ENCODE measurements around the gene CLEC16A.

The CLEC16A gene

DNA sequence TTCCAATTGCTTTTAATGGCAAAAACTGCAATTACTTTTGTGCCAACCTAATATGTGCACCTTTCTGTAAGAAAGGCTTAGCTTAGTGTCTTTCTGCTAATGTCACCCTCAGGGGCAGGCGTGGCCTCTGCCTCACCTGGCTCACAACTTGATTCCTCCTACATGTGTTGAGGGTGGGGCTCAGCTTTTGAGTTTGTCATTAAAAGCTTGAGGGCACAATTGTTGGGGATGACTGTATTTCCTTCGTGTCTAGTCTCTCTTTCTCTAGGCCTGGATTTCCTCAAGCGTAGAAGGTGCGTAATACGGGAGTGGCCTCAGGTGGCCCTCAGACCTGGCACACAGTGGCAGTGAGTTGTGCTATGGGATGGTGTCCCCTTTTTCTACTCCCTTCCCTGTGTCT lies 94.4 kb downstream of the CLEC16A start:
- no peak for DNase-seq (ENCODE audit: low read depth, low spot score)

DNA sequence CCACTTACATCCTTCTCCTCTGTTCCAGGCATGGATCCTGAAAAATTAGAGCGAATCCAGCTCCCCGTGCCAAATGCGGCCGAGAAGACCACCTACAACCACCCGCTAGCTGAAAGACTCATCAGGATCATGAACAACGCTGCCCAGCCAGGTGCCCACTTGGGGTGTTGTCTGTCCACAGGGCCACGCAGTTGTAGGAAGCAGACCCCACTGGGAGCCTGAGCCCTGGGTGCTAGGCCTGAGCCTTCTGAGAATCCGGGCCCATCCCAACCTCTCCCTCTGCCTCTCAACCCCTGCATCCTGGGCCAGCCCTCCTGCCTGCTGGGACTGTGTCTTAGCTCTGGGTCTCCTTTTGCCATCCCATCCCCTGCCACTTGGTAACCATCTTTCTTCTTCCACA lies 95.4 kb downstream of the CLEC16A start:
- DNase-seq (ENCODE audit: low read depth, low spot score): no peak

DNA sequence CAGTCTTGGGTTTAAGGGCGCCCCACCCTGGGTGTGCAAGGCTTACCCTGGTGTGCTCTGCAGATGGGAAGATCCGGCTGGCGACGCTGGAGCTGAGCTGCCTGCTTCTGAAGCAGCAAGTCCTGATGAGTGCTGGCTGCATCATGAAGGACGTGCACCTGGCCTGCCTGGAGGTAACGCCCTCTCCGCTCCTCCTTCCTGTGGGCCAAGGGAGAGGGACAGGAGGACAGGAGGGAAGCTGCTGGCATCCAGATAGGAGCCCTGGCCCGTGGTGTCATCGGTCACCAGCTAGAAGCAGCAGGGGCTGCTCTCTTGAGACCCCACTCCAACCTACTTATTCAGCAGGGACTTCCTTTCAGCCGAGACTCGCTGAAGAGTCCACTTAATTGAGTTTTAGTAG lies 97.8 kb downstream of the CLEC16A start:
- no peak for DNase-seq (ENCODE audit: low read depth, low spot score)

GRCh38 chr16:11045441-11045840 lies 101.1 kb downstream of the CLEC16A start:
- DNase-seq (ENCODE audit: low read depth, low spot score): no peak

- DNase-seq (ENCODE audit: low read depth, low spot score): no peak
Observed at GRCh38 chr16:11045846-11046245, 101.5 kb downstream of the CLEC16A start.

GRCh38 chr16:11046382-11046931 lies 102.1 kb downstream of the CLEC16A start:
- DNase-seq (ENCODE audit: low read depth, low spot score): no peak

DNA sequence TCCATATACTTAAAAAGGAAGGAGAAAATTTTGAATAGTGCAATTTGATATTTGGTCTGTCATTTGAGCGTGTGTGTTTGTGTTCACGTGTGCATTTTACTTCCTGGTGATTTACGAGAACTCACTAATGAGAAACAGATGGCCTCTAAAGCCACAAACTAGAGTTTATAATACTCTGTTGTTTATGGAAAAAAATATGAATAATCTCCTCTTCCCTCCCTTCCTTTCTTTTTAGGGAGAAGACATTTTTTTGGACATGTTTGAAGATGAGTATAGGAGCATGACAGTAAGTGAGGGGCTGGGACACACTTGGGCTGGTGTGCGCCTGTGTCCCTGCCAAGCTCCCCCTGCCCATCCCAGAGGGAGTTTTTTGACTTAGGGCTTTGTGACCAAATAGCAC lies 102.7 kb downstream of the CLEC16A start:
- no peak for DNase-seq (ENCODE audit: low read depth, low spot score)

DNA sequence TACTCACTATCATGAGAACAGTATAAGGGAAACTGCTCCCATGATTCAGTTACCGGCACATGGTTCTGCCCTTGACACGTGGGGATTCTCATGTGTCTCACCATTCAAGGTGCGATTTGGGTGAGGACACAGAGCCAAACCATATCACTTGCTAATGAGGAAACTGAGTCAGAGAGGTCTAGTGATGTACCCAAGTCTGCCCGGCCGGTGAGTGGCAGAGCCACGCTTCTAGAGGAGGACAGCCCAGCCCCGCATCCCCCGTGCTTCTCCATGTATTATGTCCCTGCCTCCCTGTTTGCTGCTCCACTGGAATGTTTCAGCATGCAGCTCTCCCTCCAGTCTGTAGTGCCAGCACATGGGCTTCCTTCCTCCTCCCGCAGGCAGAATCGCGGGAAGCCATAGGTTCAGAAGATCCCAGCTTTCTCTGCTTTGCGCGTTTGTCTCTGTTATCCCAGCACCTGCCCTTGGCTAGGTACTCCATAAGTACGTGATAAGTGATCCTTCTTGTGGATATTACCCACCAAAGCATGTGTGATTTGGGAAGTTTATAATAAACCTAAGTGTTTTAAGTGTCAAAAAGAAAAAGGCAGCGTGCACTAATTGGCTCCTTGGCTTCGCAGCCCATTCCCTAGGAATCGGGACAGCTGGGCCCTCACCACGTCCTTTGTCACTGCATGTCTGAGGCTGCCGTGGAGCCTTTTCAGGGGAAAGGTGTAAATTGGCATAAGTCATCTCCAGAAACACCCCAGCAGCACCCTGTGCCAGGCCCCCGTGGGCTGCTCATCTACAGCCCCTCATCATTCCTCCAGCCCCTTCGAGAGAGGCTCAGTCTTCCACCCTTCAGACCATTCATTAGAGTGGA lies 103.8 kb downstream of the CLEC16A start:
- DNase-seq (ENCODE audit: low read depth, low spot score): no peak

DNA sequence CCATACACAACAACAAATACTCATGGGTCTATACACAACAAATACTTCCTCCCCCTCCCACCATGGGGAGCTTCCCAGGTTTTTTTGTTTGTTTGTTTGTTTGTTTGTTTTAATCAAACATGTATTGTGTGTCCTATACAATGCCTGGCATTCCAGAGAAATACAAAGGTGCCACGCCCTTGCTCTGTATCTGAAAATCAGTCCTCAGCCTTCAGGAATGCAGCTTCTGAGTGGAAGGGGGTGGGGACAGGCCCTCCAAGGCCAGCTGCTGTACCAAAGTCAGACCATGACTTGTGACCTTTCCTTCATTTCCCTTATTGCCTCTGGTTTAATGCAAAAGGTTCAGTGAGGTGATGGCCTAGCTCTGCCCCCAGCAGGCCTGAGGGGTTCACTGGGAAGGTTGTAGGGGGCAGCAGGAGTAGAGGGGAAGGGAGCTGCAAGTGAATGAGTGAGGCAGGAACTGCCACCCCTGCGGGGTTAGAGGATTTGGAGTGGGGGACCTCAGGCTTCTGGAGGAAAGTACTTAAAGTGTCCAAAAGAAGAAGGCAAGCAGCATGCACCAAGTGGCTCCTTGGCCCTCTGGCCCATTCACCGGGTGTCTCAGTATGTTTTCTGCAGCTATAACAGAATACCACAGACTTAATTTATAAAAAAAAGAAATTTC lies 105.2 kb downstream of the CLEC16A start:
- DNase-seq (ENCODE audit: low read depth, low spot score): no peak

DNA sequence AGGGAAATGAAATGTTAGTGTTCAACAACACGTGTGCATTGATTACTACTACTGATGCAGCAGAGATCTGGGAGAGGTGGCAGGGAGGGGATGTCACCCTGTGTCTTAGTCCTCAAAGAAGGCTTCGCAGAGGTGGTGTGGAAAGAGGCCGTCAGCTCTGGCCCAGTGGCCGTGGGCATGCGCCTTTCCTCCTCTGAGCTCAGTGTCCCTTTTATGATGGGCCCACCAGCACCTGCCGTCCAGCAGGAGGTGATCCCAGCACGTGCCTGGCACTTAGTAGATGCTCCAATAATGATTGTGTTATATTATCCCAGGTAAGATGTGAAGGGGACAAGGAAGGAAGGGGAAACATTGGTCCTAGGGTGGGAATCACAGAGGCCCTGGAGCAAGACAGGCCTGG lies 106.2 kb downstream of the CLEC16A start:
- DNase-seq (ENCODE audit: low read depth, low spot score): no peak

- DNase-seq (ENCODE audit: low read depth, low spot score): no peak
Observed at GRCh38 chr16:11050944-11051343, 106.6 kb downstream of the CLEC16A start.

DNA sequence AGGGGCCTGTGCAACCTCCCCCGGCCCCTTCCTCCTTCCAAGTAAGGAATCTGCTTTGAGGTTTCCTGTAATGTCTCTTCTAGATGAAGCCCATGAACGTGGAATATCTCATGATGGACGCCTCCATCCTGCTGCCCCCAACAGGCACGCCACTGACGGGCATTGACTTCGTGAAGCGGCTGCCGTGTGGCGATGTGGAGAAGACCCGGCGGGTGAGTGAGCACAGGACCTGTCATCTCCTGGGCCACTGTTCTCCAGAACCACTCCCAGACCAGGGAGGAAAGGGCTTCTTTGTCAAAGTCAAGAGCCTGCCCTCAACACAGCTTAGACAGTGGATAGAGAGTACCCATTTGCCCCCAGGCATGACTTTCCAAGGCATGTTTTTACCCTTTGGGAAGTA lies 107.1 kb downstream of the CLEC16A start:
- no peak for DNase-seq (ENCODE audit: low read depth, low spot score)

DNA sequence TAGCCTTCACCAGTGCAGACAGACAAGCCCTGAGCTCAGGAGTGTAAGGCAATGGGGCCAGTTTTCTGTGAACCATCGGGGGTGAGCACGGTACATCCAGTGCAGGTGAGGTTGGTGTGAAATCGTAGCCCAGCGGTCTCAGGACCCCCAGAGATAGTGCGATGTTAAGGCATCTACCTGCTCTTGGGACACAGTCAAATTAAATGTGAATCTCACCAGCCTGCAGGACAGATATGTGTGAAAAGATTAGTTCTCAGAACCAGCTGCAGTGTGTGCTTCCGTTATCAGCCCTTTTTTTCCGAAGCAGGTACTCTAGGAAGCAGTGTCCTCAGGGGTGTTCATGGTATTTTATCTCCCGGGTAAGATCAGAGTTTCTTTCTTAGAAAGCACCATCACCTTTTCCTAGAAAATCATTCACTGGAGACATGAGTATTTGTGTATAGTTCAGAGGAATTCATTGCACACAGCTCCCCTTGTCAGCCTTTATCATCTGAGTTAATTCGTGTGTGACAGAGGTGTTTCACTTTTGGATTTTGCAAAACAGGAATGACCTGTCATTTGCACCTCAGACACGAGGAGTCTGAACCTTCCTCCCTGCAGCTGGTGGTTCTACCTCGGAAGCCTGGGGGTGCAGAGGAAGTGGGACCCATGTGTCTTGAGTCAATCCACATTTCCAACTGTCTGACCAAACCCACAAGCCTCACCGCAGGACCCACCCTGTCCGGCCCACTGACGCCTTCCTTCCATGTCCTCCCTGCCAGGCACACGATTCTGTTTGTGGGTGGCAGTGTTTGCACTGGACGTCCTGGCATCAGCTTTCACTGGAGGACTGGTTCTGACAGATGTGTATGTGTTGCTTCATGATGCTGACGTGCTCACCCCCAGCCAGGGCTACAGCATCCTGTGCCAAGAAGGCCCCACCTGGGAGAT lies 107.8 kb downstream of the CLEC16A start:
- peak; percentile 35 for DNase-seq (ENCODE audit: low read depth, low spot score)

- no peak for DNase-seq (ENCODE audit: low read depth, low spot score)
Observed at GRCh38 chr16:11053916-11054460, 109.6 kb downstream of the CLEC16A start.

DNA sequence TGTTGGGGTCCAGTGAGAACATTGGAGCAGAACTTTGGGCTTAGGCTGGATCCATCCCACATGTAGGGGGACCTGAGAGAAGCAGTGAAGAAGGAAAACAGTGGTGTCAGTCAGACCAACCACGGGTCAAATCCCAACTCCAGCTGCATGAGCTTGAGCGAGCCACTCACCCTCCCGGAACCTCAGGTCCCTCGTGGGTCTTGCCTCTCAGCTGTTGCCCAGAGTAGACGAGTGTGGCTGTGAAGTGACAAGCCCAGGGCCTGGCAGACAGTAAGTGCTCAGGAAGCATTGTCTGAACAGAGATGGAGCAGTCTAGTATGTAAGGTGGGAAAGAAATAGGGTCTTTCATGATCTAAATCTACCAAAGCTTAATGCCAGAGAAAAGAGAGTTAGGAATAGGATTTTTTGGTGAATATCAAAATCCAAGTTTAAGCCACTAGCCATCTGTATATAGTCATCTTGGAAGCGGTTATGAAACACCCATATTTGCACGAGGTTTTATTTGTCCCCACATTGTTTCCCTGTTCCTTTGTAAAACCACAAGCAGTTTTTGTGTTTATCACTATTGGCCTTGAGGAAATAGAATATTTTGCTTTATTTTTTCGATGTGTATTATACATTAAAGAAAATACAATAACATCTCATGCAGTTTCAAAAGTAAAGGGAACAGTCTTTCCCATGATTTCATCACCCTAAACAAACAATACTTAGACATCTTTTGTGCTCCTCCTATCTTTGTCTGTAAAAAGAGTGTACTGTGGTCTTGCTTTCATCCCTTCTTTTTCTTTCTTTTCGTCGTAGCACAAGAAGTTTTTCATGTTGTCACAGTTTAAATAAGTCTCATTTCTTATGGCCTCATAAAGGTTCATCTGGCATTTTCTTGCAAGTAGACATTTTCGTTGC lies 112.0 kb downstream of the CLEC16A start:
- DNase-seq (ENCODE audit: low read depth, low spot score): no peak

DNA sequence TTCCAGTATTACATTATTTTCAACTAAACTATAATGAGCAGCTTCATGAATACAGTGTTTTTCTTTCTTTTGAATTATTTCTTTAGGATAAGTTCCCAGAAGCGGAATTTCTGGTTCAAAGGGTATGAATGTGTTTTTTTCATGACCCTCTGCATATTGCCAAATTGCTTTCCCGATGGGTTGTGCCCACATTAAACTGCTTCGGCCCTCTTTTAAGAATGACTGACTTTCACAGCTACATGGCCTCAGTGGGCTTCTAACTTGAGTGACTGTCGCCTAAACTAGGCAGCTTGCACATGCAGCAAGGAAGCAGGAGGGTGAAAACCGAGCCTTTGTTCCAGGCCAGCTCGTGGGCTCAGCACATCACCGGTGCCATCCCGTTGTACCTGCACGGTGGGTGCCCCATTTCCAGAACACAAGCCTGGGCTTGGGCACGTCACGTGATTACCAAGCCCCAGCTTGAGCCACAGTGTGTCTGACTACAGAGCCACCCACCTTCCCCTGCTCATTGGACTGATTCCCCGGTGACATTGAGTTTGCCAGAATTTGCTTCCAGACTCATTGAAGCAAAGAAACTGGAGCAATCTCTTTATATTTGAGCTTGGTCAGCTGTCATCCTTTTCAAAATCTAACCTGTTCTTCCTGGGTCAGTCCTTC lies 112.8 kb downstream of the CLEC16A start:
- no peak for DNase-seq (ENCODE audit: low read depth, low spot score)

- DNase-seq (ENCODE audit: low read depth, low spot score): no peak
Observed at GRCh38 chr16:11057711-11058345, 113.5 kb downstream of the CLEC16A start.

- DNase-seq (ENCODE audit: low read depth, low spot score): no peak
Observed at GRCh38 chr16:11058832-11059231, 114.5 kb downstream of the CLEC16A start.

GRCh38 chr16:11059588-11059987 lies 115.2 kb downstream of the CLEC16A start:
- no peak for DNase-seq (ENCODE audit: low read depth, low spot score)

All from activated naive CD8-positive, alpha-beta T cell treated with anti-CD3 and anti-CD28 coated beads, Interleukin-2, amount 50 U/mL, for 16 hours (primary cell).